LNCAP (cell line): ENCODE measurements around the gene GLT6D1.

Experiments used
- CTCF ChIP-seq: fragments of 450-650 bp; IDR thresholded peaks from 2 replicates; pipeline ENCODE4 v1.5.1; 2017; ENCODE audit warnings: mild to moderate bottlenecking

The GLT6D1 gene

GRCh38 chr9:135650408-135650807 is 11.1 kb upstream of the GLT6D1 start:
- no peak for TF ChIP-seq CTCF

- TF ChIP-seq CTCF = no peak
Measured at GRCh38 chr9:135649508-135649907, 10.2 kb upstream of the GLT6D1 start.

DNA sequence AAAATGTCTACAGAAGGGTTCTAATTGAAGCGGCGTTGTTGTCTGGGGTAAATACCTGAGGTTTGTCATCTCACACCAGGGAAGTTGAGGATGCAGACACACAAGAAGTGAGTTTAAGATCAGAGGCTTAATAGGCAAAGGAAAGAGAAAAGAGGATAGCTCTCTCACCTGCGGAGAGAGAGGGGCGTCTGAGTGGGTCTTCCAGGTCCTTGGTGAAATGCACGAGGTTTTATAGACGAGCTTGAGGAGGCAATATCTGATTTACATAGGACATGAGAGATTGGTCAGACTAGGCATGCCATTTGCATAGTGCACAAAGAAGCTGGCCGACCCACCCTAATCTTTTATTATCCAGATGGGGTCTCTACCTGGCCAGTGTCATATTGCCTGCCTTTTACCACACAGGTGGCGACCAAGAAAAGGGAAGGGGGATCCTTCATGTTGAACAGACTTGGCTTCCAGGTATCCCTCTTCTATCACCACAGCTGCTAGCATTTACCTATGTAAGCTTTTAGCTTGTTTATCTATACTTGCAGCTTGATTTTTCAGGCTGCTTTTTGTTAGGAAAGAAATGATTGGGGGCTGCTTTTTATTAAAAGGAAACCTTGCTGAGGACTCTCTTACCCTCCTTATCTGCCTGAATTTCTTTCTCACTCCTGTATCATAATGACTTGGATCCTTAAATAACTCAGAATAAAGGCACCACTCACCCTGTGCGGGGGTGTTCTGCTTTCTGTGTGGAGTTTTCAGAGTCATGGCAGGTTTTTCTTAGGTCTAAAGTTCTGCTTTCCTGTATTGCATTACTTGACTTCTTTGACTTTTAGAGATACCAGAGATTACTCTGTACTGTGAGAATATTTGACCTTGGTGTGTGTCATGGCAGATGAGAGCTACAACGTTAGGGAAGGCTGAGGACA is 9.4 kb upstream of the GLT6D1 start:
- TF ChIP-seq CTCF = no peak

GRCh38 chr9:135647884-135648283 is 8.5 kb upstream of the GLT6D1 start:
- TF ChIP-seq CTCF = no peak

- TF ChIP-seq CTCF = no peak
Measured at GRCh38 chr9:135644631-135645218, 5.4 kb upstream of the GLT6D1 start.

DNA sequence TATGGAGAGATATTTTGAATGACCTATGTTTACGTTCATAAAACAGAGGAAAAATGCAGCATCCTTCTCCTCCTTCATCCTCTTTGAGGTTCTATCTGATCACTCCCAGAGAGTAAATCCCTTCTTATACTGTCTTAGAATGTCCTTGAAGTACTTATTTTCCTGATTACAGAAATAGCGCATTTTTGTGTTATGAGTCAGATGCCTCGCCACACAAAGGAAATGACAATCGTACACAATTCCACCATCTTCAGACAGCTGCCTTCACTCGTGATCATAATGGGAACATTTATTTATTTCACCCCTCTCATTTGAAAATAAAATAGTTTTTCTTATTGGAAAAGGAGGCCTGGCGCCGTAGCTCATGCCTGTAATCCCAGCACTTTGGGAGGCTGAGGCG is 2.4 kb upstream of the GLT6D1 start:
- TF ChIP-seq CTCF = no peak

- no peak for TF ChIP-seq CTCF
Measured at GRCh38 chr9:135641047-135641446, 1.7 kb upstream of the GLT6D1 start.
